HepG2 (cell line): Measurements from ENCODE around the gene C16orf87. TPM values are rescaled to one million over a fixed set of nuclear protein-coding genes. Genes with fewer than 3 reads are reported as not detected.
A peak's percentile ranks its signal among the peaks of the same experiment; 100 is the strongest.

ENCODE experiments used
- ATAC-seq: fragments of 200-7000 bp; cut with Tn5 transposase; 3 replicates; pipeline ENCODE4 v1.9.1; 2020; ENCODE audit warnings: mild to moderate bottlenecking, moderate library complexity
- BruUV-seq: library from RNA; stranded (reverse); fragments of 400-500 nt; replicated peaks from 2 replicates; lab custom pipeline; 2021; lab: Mats Ljungman, UMichigan
- CTCF ChIA-PET: fragments of 300-600 bp; formaldehyde crosslinking; extraction: SDS; loops from one replicate; lab custom pipeline; 2021; ENCODE audit warnings: low total read pairs, inconsistent platforms, low intra/inter-chr PET ratio; lab: Yijun Ruan, JAX
- POLR2A ChIA-PET: fragments of 350-600 bp; sonication (Branson Sonifier 250); formaldehyde crosslinking; loops from one replicate; lab custom pipeline; 2020; ENCODE audit warnings: antibody characterized with exemption, inconsistent platforms; lab: Yijun Ruan, JAX
- DNase-seq: peaks from one replicate; pipeline ENCODE4 v3.0.0-alpha.2; 2015; ENCODE audit warnings: low spot score
- FAIRE-seq: peaks from 3 replicates; lab custom pipeline; 2011; peaks lifted over from hg19 to GRCh38; lab: Jason Lieb, UNC
- H2AFZ ChIP-seq: one replicate; pipeline ENCODE4 v1.6.1; 2011; ENCODE audit warnings: low read length, inconsistent platforms
- H3K27ac ChIP-seq: fragments of 300-600 bp; 3 replicates; pipeline ENCODE4 v1.8.0; 2011; ENCODE audit warnings: mixed run types, mild to moderate bottlenecking, mixed read lengths, low read length, inconsistent platforms; ENCODE audit not compliant: insufficient read depth; ENCODE audit errors: extremely low read length
- H3K27me3 ChIP-seq, 2 experiments: fragments of 200-600 bp in 1 of 2; 2 replicates in 1 of 2; 3 replicates in 1 of 2; pipeline versions ENCODE4 v1.6.0 to v1.8.0; 2011; ENCODE audit warnings: low read length in 2 of 2, mild to moderate bottlenecking in 2 of 2, moderate library complexity in 2 of 2, inconsistent platforms in 1 of 2; ENCODE audit not compliant: insufficient read depth in 2 of 2, control insufficient read depth in 1 of 2
- H3K36me3 ChIP-seq, 2 experiments: fragments of 200-600 bp in 1 of 2; replicated peaks in 1 of 2; 2 replicates in 1 of 2; 3 replicates in 1 of 2; pipeline versions ENCODE4 v1.5.1 to v1.8.0; 2011; ENCODE audit warnings: low read length in 2 of 2, inconsistent platforms in 1 of 2; ENCODE audit not compliant: insufficient read depth in 2 of 2, control insufficient read depth in 1 of 2
- H3K4me1 ChIP-seq: 2 replicates; pipeline ENCODE4 v1.5.1; 2012; ENCODE audit warnings: low read length, inconsistent platforms; ENCODE audit not compliant: insufficient read depth
- H3K4me2 ChIP-seq: 2 replicates; pipeline ENCODE4 v1.6.0; 2011; ENCODE audit warnings: low read depth, low read length, inconsistent platforms
- H3K4me3 ChIP-seq, 3 experiments: fragments of 200-600 bp in 1 of 3; sonication (generic), shearing (Covaris generic) in 1 of 3; replicated peaks in 1 of 3; 2 replicates each; pipeline ENCODE4 v1.5.1; 2011 to 2016; ENCODE audit warnings: low read length in 3 of 3, inconsistent platforms in 2 of 3, low read depth in 2 of 3, mild to moderate bottlenecking in 2 of 3, control low read depth in 1 of 3, mixed read lengths in 1 of 3; ENCODE audit not compliant: insufficient read depth in 1 of 3
- H3K79me2 ChIP-seq: one replicate; pipeline ENCODE4 v1.6.1; 2011; ENCODE audit warnings: low read length, inconsistent platforms; ENCODE audit not compliant: insufficient read depth
- H3K9ac ChIP-seq: 2 replicates; pipeline ENCODE4 v1.6.0; 2011; ENCODE audit warnings: mild to moderate bottlenecking, low read depth, low read length, inconsistent platforms; ENCODE audit not compliant: insufficient read depth
- H3K9me3 ChIP-seq: 2 replicates; pipeline ENCODE4 v1.5.1; 2012; ENCODE audit warnings: mild to moderate bottlenecking, low read length
- H4K20me1 ChIP-seq: 2 replicates; pipeline ENCODE4 v1.6.0; 2011; ENCODE audit warnings: inconsistent platforms, mild to moderate bottlenecking, low read length, moderate library complexity; ENCODE audit not compliant: insufficient read depth
- RORA ChIP-seq: sonication (generic); formaldehyde crosslinking; IDR thresholded peaks from 2 replicates; pipeline ENCODE4 v1.5.0; 2020; ENCODE audit warnings: mild to moderate bottlenecking, missing genetic modification reagents, moderate library complexity
- SOX13 ChIP-seq, 3 experiments: fragments of 450-650 bp in 1 of 3; sonication (generic) in 1 of 3; formaldehyde crosslinking in 1 of 3; IDR thresholded peaks in 2 of 3; conservative IDR thresholded peaks in 1 of 3; 2 replicates each; pipeline versions ENCODE4 v1.5.0 to v1.6.1; 2016 to 2020; ENCODE audit warnings: antibody characterized with exemption in 1 of 3, mild to moderate bottlenecking in 1 of 3, missing compliant biosample characterization in 1 of 3, missing genetic modification reagents in 1 of 3, moderate library complexity in 1 of 3
- ZFP36 ChIP-seq: fragments of 150-350 bp; IDR thresholded peaks from 2 replicates; pipeline ENCODE4 v1.6.1; 2018; ENCODE audit warnings: borderline replicate concordance, low read length, low read depth; ENCODE audit not compliant: partially characterized antibody
- WGBS: methylation state at CpG from one replicate; pipeline ENCODE4 v1.1.6; 2017; ENCODE audit warnings: low lambda C conversion rate; 5-methylcytosine and 5-hydroxymethylcytosine counted together
- in situ Hi-C: cut with HindIII; loops from 2 replicates; pipeline ENCODE4 v1.10.0; 2017; ENCODE audit warnings: low pct_unique_long_range_greater_than_20kb; ENCODE audit not compliant: extremely low pct_ligation_motif_present
- intact Hi-C: fragments of 100-400 bp; cut with micrococcal nuclease; formaldehyde crosslinking; loops from one replicate; pipeline ENCODE4 v1.10.0; 2022; ENCODE audit not compliant: unreplicated experiment
- polyA plus RNA-seq, 8 experiments: library from polyadenylated mRNA; depleted of rRNA in 3 of 8; stranded (reverse) in 7 of 8; unstranded in 1 of 8; fragments of >200 nt; fragmentation: Illumina TruSeq in 4 of 8; extraction: Trizol in 4 of 8; gene quantifications; 2 replicates each; pipeline versions ENCODE4 v1.2.1 to v1.2.3, GENCODE V29; 2011 to 2016; ENCODE audit warnings: low read depth in 4 of 8, missing spikeins in 1 of 8, mixed read lengths in 1 of 8; ENCODE audit not compliant: insufficient read depth in 1 of 8
- total RNA-seq, 5 experiments: library from RNA; depleted of rRNA; stranded (reverse); fragments of >200 nt; fragmentation: Illumina TruSeq; extraction: Trizol; gene quantifications; 2 replicates each; pipeline ENCODE4 v1.2.3, GENCODE V29; 2016; ENCODE audit warnings: low read depth in 1 of 5
- TF ChIP-seq, protein P1 (sequence below): sonication (generic); formaldehyde crosslinking; IDR thresholded peaks from 2 replicates; pipeline ENCODE4 v1.5.1; 2020; ENCODE audit warnings: mild to moderate bottlenecking, missing genetic modification reagents

Gene C16orf87
- total and polyA plus RNA-seq, 2 of the 13 experiments (the other 11 are each of a cell fraction or from before 2014, with no cell fraction given), result 8.6 to 19.5 TPM

GRCh38 chr16:46793841-46794240, 37.1 kb downstream of the C16orf87 start:
- intact Hi-C loops, result no loop called here
- H3K36me3 ChIP-seq, result no peaks in the 10 kb centered on the region
- H3K4me1 ChIP-seq, result peaks cover 19% of the 10 kb centered on the region
- CTCF ChIA-PET, result no interaction called here
- H3K4me2 ChIP-seq, result no peak overlapping the region
- BruUV-seq, result no TSS peak
- no peaks in the 10 kb centered on the region for H3K79me2 ChIP-seq
- H3K27ac ChIP-seq, result no peak overlapping the region
- POLR2A ChIA-PET, result no interaction called here
- 100% methylated on average over 1 of the region's 1 CpG for WGBS
- DNase-seq, result no peak
- ATAC-seq, result no peak
- TF ChIP-seq SOX13 (IDR thresholded peaks at IDR 0.05), result no peak
- no peak for TF ChIP-seq SOX13 (CRISPR knock-in tag; conservative IDR thresholded peaks at IDR 0.05 in 1 of 2, IDR thresholded peaks at IDR 0.05 in 1 of 2)
- no peak for TF ChIP-seq ZFP36
- no peak for TF ChIP-seq RORA
- TF ChIP-seq, protein P1, sequence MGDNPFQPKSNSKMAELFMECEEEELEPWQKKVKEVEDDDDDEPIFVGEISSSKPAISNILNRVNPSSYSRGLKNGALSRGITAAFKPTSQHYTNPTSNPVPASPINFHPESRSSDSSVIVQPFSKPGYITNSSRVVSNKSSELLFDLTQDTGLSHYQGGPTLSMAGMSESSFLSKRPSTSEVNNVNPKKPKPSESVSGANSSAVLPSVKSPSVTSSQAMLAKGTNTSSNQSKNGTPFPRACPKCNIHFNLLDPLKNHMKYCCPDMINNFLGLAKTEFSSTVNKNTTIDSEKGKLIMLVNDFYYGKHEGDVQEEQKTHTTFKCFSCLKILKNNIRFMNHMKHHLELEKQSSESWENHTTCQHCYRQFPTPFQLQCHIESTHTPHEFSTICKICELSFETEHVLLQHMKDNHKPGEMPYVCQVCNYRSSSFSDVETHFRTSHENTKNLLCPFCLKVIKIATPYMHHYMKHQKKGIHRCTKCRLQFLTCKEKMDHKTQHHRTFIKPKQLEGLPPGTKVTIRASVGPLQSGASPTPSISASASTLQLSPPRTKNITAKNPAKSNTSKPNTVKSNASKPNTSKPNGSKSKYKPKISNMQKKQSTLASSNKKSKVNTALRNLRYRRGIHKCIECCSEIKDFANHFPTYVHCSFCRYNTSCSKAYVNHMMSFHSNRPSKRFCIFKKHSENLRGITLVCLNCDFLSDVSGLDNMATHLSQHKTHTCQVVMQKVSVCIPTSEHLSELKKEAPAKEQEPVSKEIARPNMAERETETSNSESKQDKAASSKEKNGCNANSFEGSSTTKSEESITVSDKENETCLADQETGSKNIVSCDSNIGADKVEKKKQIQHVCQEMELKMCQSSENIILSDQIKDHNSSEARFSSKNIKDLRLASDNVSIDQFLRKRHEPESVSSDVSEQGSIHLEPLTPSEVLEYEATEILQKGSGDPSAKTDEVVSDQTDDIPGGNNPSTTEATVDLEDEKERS, result peak; percentile 51; the same call in 1 of the 2 replicates
- TF ChIP-seq, all 625 proteins: peak for 1
- no peak overlapping the region for H3K4me3 ChIP-seq
- FAIRE-seq, result no peak
- in situ Hi-C loops, result no loop called here
- no peak overlapping the region for H3K9ac ChIP-seq
- H4K20me1 ChIP-seq, result no peaks in the 10 kb centered on the region
- H3K9me3 ChIP-seq, result peaks cover 15% of the 10 kb centered on the region
- no peak overlapping the region for H2AFZ ChIP-seq
- no peaks in the 10 kb centered on the region for H3K27me3 ChIP-seq
